ENCODE measurements around the gene ASB16. TPM values are rescaled to one million over a fixed set of nuclear protein-coding genes. Genes with fewer than 3 reads are reported as not detected.

ASB16 gene
- polyA plus RNA-seq, 1 of the 3 experiments (the other 2 are of a cell fraction): not detected

GRCh38 chr17:44178133-44178532 is 7.6 kb downstream of the ASB16 start:
- peaks cover 9 to 12% of the 10 kb centered on the region in 2 experiments for H3K36me3 ChIP-seq (replicated peaks in 1 of 2; ENCODE audit: control insufficient read depth in 1 of 2, insufficient read depth in 2 of 2, low read length in 1 of 2)
- WGBS (ENCODE audit: low lambda C conversion rate): 92% methylated on average over 4 of the region's 14 CpGs
- H2AFZ ChIP-seq (ENCODE audit: low read depth): no peak overlapping the region
- H3K9ac ChIP-seq: no peak overlapping the region
- no peaks in the 10 kb centered on the region for H3K9me3 ChIP-seq
- no peak overlapping the region for H3K27ac ChIP-seq (ENCODE audit: low read depth in 2 of 2, low read length in 1 of 2)
- H4K20me1 ChIP-seq (ENCODE audit: insufficient read depth): no peaks in the 10 kb centered on the region
- H3K9me2 ChIP-seq: no peaks in the 10 kb centered on the region
- peaks cover 11% of the 10 kb centered on the region for H3K79me2 ChIP-seq (ENCODE audit: insufficient read depth)
- H3F3A ChIP-seq (replicated peaks; ENCODE audit: insufficient read depth): peaks cover 18% of the 10 kb centered on the region
- ChIA-PET CTCF (interaction anchor here (0.7 kb wide), 1 partner anchor 124 kb away, joined by 3 read pairs; no protein-coding TSS in a partner anchor), POLR2A (no interaction called here)
- H3K4me2 ChIP-seq: no peak overlapping the region
- H3K27me3 ChIP-seq (ENCODE audit: insufficient read depth): no peaks in the 10 kb centered on the region
- no peak overlapping the region for H3K4me3 ChIP-seq (ENCODE audit: low read depth in 2 of 2, low read length in 1 of 2)
- DNase-seq: no peak
- no peaks in the 10 kb centered on the region for H3K4me1 ChIP-seq (ENCODE audit: control insufficient read depth in 1 of 2, insufficient read depth in 2 of 2, low read depth in 1 of 2, low read length in 1 of 2)
- TF ChIP-seq ZBTB33 (IDR thresholded peaks at IDR 0.05; ENCODE audit: borderline replicate concordance, low read depth) (no peak), SMC3 (IDR thresholded peaks at IDR 0.05; ENCODE audit: low read depth, low read length) (no peak), RFX5 (IDR thresholded peaks at IDR 0.05; ENCODE audit: low read length) (no peak), TCF12 (IDR thresholded peaks at IDR 0.05) (no peak), REST (IDR thresholded peaks at IDR 0.05; ENCODE audit: low read depth, low read length) (no peak), NRF1 (IDR thresholded peaks at IDR 0.05; ENCODE audit: low read depth, low read length) (no peak), YY1 (IDR thresholded peaks at IDR 0.05; ENCODE audit: low read depth) (no peak), FOSL2 (IDR thresholded peaks at IDR 0.05; ENCODE audit: borderline replicate concordance, low read depth) (no peak), POLR2AphosphoS5 (IDR thresholded peaks at IDR 0.05; ENCODE audit: low read depth, low read length) (no peak), PBX3 (IDR thresholded peaks at IDR 0.05) (no peak), GABPA (IDR thresholded peaks at IDR 0.05; ENCODE audit: low read depth) (no peak), NFIC (IDR thresholded peaks at IDR 0.05; ENCODE audit: borderline replicate concordance) (no peak), RCOR1 (IDR thresholded peaks at IDR 0.05; ENCODE audit: low read length) (no peak), USF2 (IDR thresholded peaks at IDR 0.05; ENCODE audit: borderline replicate concordance, low read depth, low read length) (no peak)
- TF ChIP-seq, protein P1, sequence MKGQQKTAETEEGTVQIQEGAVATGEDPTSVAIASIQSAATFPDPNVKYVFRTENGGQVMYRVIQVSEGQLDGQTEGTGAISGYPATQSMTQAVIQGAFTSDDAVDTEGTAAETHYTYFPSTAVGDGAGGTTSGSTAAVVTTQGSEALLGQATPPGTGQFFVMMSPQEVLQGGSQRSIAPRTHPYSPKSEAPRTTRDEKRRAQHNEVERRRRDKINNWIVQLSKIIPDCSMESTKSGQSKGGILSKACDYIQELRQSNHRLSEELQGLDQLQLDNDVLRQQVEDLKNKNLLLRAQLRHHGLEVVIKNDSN (IDR thresholded peaks at IDR 0.05; ENCODE audit: borderline replicate concordance, low read depth): no peak

Data from SK-N-SH (cell line).